GM12878 (cell line): ENCODE data around the gene RREB1. TPM values are rescaled to one million over a fixed set of nuclear protein-coding genes. Genes with fewer than 3 reads are reported as not detected.

Experiments
- ASH2L ChIP-seq: fragments of 300-600, 200-600 bp; sonication (generic); IDR thresholded peaks from 2 replicates; pipeline ENCODE4 v1.6.1; 2017; ENCODE audit warnings: low read depth, mild to moderate bottlenecking, borderline replicate concordance
- ATF3 ChIP-seq: IDR thresholded peaks from 2 replicates; pipeline ENCODE4 v1.6.1; 2011; ENCODE audit warnings: low read depth, mild to moderate bottlenecking, low read length, moderate library complexity, borderline replicate concordance; ENCODE audit errors: extremely low read depth
- BRCA1 ChIP-seq: IDR thresholded peaks from 2 replicates; pipeline ENCODE4 v1.6.1; 2011; ENCODE audit warnings: low read depth, low read length, improper control_type of control experiment
- CHD4 ChIP-seq: fragments of 200-600 bp; sonication (generic); IDR thresholded peaks from 2 replicates; pipeline ENCODE4 v1.6.1; 2016; ENCODE audit warnings: mild to moderate bottlenecking
- EED ChIP-seq: sonication (generic); IDR thresholded peaks from 2 replicates; pipeline ENCODE4 v1.6.1; 2016; ENCODE audit warnings: antibody characterized with exemption, low read depth
- FOXK2 ChIP-seq: fragments of 450-650 bp; IDR thresholded peaks from 2 replicates; pipeline ENCODE4 v1.6.1; 2017; ENCODE audit warnings: mild to moderate bottlenecking, moderate library complexity
- LARP7 ChIP-seq: fragments of 450-650 bp; IDR thresholded peaks from 2 replicates; pipeline ENCODE4 v1.6.1; 2017; ENCODE audit warnings: mild to moderate bottlenecking
- MTA3 ChIP-seq: IDR thresholded peaks from 2 replicates; pipeline ENCODE4 v1.6.1; 2012; ENCODE audit warnings: low read length, inconsistent platforms, borderline replicate concordance
- PAX5 ChIP-seq: IDR thresholded peaks from 2 replicates; pipeline ENCODE4 v1.6.1; 2011; ENCODE audit warnings: low read depth, low read length, borderline replicate concordance
- POLR2AphosphoS5 ChIP-seq: IDR thresholded peaks from 2 replicates; pipeline ENCODE4 v1.6.1; 2011; ENCODE audit warnings: mild to moderate bottlenecking, low read length, inconsistent platforms
- RUNX3 ChIP-seq: IDR thresholded peaks from 2 replicates; pipeline ENCODE4 v1.6.1; 2012; ENCODE audit warnings: low read length, inconsistent platforms
- SMAD5 ChIP-seq: IDR thresholded peaks from 2 replicates; pipeline ENCODE4 v1.6.1; 2016; ENCODE audit warnings: antibody characterized with exemption, low read depth
- polyA plus RNA-seq, 11 experiments: library from polyadenylated mRNA; depleted of rRNA in 4 of 11; unstranded in 6 of 11; stranded (reverse) in 5 of 11; fragments of >200 nt; fragmentation: Nextera tagmentation in 4 of 11; fragmentation: Illumina TruSeq in 1 of 11; extraction: Ambion mirVana in 4 of 11; extraction: Trizol in 1 of 11; gene quantifications; 1 replicate in 1 of 11; 2 replicates in 10 of 11; pipeline versions ENCODE4 v1.2.1 to v1.2.3, GENCODE V29; 2011 to 2016; ENCODE audit warnings: inconsistent platforms in 2 of 11, missing spikeins in 2 of 11, low read depth in 1 of 11
- total RNA-seq, 4 experiments: library from RNA; depleted of rRNA in 3 of 4; stranded (reverse); fragments of >200 nt in 3 of 4; fragmentation: Illumina TruSeq in 1 of 4; extraction: Trizol in 1 of 4; gene quantifications; 2 replicates each; pipeline versions ENCODE4 v1.2.1 to v1.2.3, GENCODE V29; 2013 to 2021
- TF ChIP-seq, protein P1 (sequence below): fragments of 450-650 bp; IDR thresholded peaks from 2 replicates; pipeline ENCODE4 v1.6.1; 2017; ENCODE audit warnings: mild to moderate bottlenecking, moderate library complexity

Gene RREB1
- total and polyA plus RNA-seq, 10 of the 15 experiments (the other 5 are each of a cell fraction or from before 2014, with no cell fraction given) = 1.9 to 30.3 (median 8.6) TPM

- TF ChIP-seq, protein P1, sequence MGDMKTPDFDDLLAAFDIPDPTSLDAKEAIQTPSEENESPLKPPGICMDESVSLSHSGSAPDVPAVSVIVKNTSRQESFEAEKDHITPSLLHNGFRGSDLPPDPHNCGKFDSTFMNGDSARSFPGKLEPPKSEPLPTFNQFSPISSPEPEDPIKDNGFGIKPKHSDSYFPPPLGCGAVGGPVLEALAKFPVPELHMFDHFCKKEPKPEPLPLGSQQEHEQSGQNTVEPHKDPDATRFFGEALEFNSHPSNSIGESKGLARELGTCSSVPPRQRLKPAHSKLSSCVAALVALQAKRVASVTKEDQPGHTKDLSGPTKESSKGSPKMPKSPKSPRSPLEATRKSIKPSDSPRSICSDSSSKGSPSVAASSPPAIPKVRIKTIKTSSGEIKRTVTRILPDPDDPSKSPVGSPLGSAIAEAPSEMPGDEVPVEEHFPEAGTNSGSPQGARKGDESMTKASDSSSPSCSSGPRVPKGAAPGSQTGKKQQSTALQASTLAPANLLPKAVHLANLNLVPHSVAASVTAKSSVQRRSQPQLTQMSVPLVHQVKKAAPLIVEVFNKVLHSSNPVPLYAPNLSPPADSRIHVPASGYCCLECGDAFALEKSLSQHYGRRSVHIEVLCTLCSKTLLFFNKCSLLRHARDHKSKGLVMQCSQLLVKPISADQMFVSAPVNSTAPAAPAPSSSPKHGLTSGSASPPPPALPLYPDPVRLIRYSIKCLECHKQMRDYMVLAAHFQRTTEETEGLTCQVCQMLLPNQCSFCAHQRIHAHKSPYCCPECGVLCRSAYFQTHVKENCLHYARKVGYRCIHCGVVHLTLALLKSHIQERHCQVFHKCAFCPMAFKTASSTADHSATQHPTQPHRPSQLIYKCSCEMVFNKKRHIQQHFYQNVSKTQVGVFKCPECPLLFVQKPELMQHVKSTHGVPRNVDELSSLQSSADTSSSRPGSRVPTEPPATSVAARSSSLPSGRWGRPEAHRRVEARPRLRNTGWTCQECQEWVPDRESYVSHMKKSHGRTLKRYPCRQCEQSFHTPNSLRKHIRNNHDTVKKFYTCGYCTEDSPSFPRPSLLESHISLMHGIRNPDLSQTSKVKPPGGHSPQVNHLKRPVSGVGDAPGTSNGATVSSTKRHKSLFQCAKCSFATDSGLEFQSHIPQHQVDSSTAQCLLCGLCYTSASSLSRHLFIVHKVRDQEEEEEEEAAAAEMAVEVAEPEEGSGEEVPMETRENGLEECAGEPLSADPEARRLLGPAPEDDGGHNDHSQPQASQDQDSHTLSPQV = no peak
- no peak for TF ChIP-seq FOXK2
- TF ChIP-seq ATF3 = no peak
- no peak for TF ChIP-seq CHD4
- no peak for TF ChIP-seq ASH2L
- TF ChIP-seq POLR2AphosphoS5 = peak; percentile 80
- TF ChIP-seq MTA3 = no peak
- TF ChIP-seq PAX5 = no peak
- no peak for TF ChIP-seq BRCA1
- TF ChIP-seq SMAD5 = no peak; the same call in 1 of the 2 replicates
- 0 out of 2 replicates have a peak, but pooled peaks have one; percentile 5 for TF ChIP-seq RUNX3
- peak; percentile 11; the same call in 1 of the 2 replicates for TF ChIP-seq EED
- TF ChIP-seq LARP7 = no peak; the same call in 1 of the 2 replicates
Observed at GRCh38 chr6:7140631-7141378, 33.0 kb downstream of the RREB1 start (continued).
